ENCODE measurements around the gene MIX23. TPM values are rescaled to one million over a fixed set of nuclear protein-coding genes. Genes with fewer than 3 reads are reported as not detected.

MIX23 gene
- total RNA-seq, 1 experiment from 2014 or later: 75.3 TPM

GRCh38 chr3:122324871-122325323, 58.1 kb downstream of the MIX23 start, which contains the start of gene CSTA:
TSS of gene CSTA (plus strand) at chr3:122325248. CDS start at chr3:122325293, 45 bp downstream.
- no peak within 1 kb of the TSS for H3K27ac ChIP-seq (ENCODE audit: low read depth, low read length, poor library complexity, severe bottlenecking)
- H3K27me3 ChIP-seq (replicated peaks; ENCODE audit: insufficient read depth, low read depth, low read length, poor library complexity): no peaks in the 10 kb centered on the region
- H3K4me3 ChIP-seq (ENCODE audit: low read depth, low read length, poor library complexity, severe bottlenecking): no peak within 1 kb of the TSS
- TF ChIP-seq EZH2 (IDR thresholded peaks at IDR 0.05; ENCODE audit: borderline replicate concordance, low read depth, low read length, poor library complexity, severe bottlenecking) (no peak), CTCF (conservative IDR thresholded peaks at IDR 0.05; ENCODE audit: low read depth, low read length) (no peak)
- no TSS peak for BruUV-seq (replicated peaks)
- ChIA-PET POLR2A (ENCODE audit: low non-redundant PET) (no interaction called here), CTCF (no interaction called here)
- DNase-seq (ENCODE audit: low spot score): peak; percentile 8
- intact Hi-C loops (cut with micrococcal nuclease; ENCODE audit: unreplicated experiment): no loop called here
- no peaks in the 10 kb centered on the region for H3K4me1 ChIP-seq (ENCODE audit: insufficient read depth, low read length, poor library complexity, severe bottlenecking)
- H3K36me3 ChIP-seq (ENCODE audit: insufficient read depth, low read length, poor library complexity, severe bottlenecking): no peaks in the 10 kb centered on the region
- H3K9me3 ChIP-seq (ENCODE audit: low read depth, low read length, poor library complexity, severe bottlenecking): no peaks in the 10 kb centered on the region

- CTCF ChIA-PET: no interaction called here
Measured at GRCh38 chr3:122322095-122323075, 60.6 kb downstream of the MIX23 start.

DNA sequence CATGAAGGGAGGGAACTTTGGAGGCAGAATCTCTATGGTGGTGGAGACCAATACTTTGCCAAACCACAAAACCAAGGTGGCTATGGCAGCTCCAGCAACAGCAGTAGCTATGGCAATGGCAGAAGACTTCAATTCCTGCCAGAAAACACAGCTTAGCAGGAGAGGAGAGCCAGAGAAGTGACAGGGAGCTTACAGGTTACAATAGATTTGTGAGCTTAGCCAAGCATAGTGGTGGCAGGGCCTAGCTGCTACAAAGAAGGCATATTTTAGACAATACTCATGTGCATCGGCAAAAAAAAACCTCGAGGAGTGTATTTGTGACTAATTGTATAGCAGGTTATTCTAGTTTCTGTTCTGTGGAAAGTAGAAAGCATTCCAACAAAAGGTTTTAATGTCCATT, 64.4 kb downstream of the MIX23 start:
- Histone ChIP-seq H3K27ac (ENCODE audit: low read depth, low read length, poor library complexity, severe bottlenecking) (no peak overlapping the region), H3K27me3 (replicated peaks; ENCODE audit: insufficient read depth, low read depth, low read length, poor library complexity) (no peaks in the 10 kb centered on the region), H3K36me3 (ENCODE audit: insufficient read depth, low read length, poor library complexity, severe bottlenecking) (no peaks in the 10 kb centered on the region), H3K4me1 (ENCODE audit: insufficient read depth, low read length, poor library complexity, severe bottlenecking) (no peaks in the 10 kb centered on the region), H3K4me3 (ENCODE audit: low read depth, low read length, poor library complexity, severe bottlenecking) (no peak overlapping the region), H3K9me3 (ENCODE audit: low read depth, low read length, poor library complexity, severe bottlenecking) (no peaks in the 10 kb centered on the region)
- CTCF ChIA-PET: interaction anchor here (1.0 kb wide), 1 partner anchor 1171 kb away, joined by 3 read pairs; no protein-coding TSS in a partner anchor
- TF ChIP-seq CTCF (conservative IDR thresholded peaks at IDR 0.05; ENCODE audit: low read depth, low read length): no peak
- POLR2A ChIA-PET (ENCODE audit: low non-redundant PET): no interaction called here
- no peak for DNase-seq (ENCODE audit: low spot score)
- intact Hi-C loops (cut with micrococcal nuclease; ENCODE audit: unreplicated experiment): no loop called here
- BruUV-seq (replicated peaks): no TSS peak

More at GRCh38 chr3:122322095-122323075, 60.6 kb downstream of the MIX23 start:
- intact Hi-C loops (cut with micrococcal nuclease; ENCODE audit: unreplicated experiment): no loop called here
- POLR2A ChIA-PET (ENCODE audit: low non-redundant PET): no interaction called here
- no peak overlapping the region for H3K27ac ChIP-seq (ENCODE audit: low read depth, low read length, poor library complexity, severe bottlenecking)
- no peak for DNase-seq (ENCODE audit: low spot score)
- no peaks in the 10 kb centered on the region for H3K4me1 ChIP-seq (ENCODE audit: insufficient read depth, low read length, poor library complexity, severe bottlenecking)
- no peaks in the 10 kb centered on the region for H3K36me3 ChIP-seq (ENCODE audit: insufficient read depth, low read length, poor library complexity, severe bottlenecking)
- no peaks in the 10 kb centered on the region for H3K27me3 ChIP-seq (replicated peaks; ENCODE audit: insufficient read depth, low read depth, low read length, poor library complexity)
- no peak for TF ChIP-seq EZH2 (IDR thresholded peaks at IDR 0.05; ENCODE audit: borderline replicate concordance, low read depth, low read length, poor library complexity, severe bottlenecking)
- no peak for TF ChIP-seq CTCF (conservative IDR thresholded peaks at IDR 0.05; ENCODE audit: low read depth, low read length)
- H3K4me3 ChIP-seq (ENCODE audit: low read depth, low read length, poor library complexity, severe bottlenecking): no peak overlapping the region
- no peaks in the 10 kb centered on the region for H3K9me3 ChIP-seq (ENCODE audit: low read depth, low read length, poor library complexity, severe bottlenecking)
- BruUV-seq (replicated peaks): no TSS peak
